Cardiac muscle cell (in vitro differentiated cells and primary cell): ENCODE results near the gene CDC42EP5. TPM values are rescaled to one million over a fixed set of nuclear protein-coding genes. Genes with fewer than 3 reads are reported as not detected.
"Not testable (repeated sequence)": the region's sequence is repeated elsewhere in the genome, so short reads cannot be mapped to it uniquely, and the experiment has no call there.

Experiments used
- DNase-seq, 2 donors: peaks; one replicate each; pipeline versions ENCODE4 v3.0.0 to v3.0.0-alpha.2; 2010 to 2017; ENCODE audit warnings: low read depth in 1 of 2, low spot score in 1 of 2
- H3K27ac ChIP-seq: fragments of 200-600 bp; sonication (generic); 2 replicates; pipeline ENCODE4 v1.5.1; 2016
- H3K27me3 ChIP-seq: fragments of 200-600 bp; sonication (generic); 2 replicates; pipeline ENCODE4 v1.6.0; 2016; ENCODE audit warnings: control low read depth
- H3K36me3 ChIP-seq: fragments of 200-600 bp; sonication (generic); 2 replicates; pipeline ENCODE4 v1.5.1; 2016; ENCODE audit warnings: control low read depth
- H3K4me1 ChIP-seq: fragments of 200-600 bp; sonication (generic); 2 replicates; pipeline ENCODE4 v1.8.1; 2017; ENCODE audit warnings: low read depth, mild to moderate bottlenecking, mixed run types
- H3K4me3 ChIP-seq: fragments of 200-600 bp; sonication (generic); 2 replicates; pipeline ENCODE4 v1.5.1; 2016; ENCODE audit warnings: mild to moderate bottlenecking
- H3K9me3 ChIP-seq: fragments of 200-600 bp; sonication (generic); 2 replicates; pipeline ENCODE4 v1.5.1; 2017; ENCODE audit warnings: low read depth, mild to moderate bottlenecking, control low read depth
- CTCF ChIP-seq: IDR thresholded peaks from 2 replicates; pipeline ENCODE4 v1.5.1; 2012; ENCODE audit warnings: low read depth, mild to moderate bottlenecking, low read length
- polyA plus RNA-seq: library from polyadenylated mRNA; unstranded; fragments of >200 nt; fragmentation: Nextera tagmentation; extraction: Ambion mirVana; gene quantifications from 2 replicates; pipeline ENCODE4 v1.2.1, GENCODE V29; 2016
- total RNA-seq: library from RNA; depleted of rRNA; stranded (reverse); fragments of >200 nt; gene quantifications from 2 replicates; pipeline ENCODE4 v1.2.3, GENCODE V29; 2016

The CDC42EP5 gene
- total and polyA plus RNA-seq, 2 experiments from 2014 or later: 28.2 to 46.6 TPM

GRCh38 chr19:54502518-54503048 is 29.5 kb upstream of the CDC42EP5 start, which contains the start of gene LAIR2:
Gene LAIR2 (plus strand): TSS chr19:54502831. CDS start chr19:54502919, 88 bp downstream.
- no peaks in the 10 kb centered on the region for H3K36me3 ChIP-seq
- H3K27ac ChIP-seq: no peak within 1 kb of the TSS
- H3K4me1 ChIP-seq: no peaks in the 10 kb centered on the region
- no peaks in the 10 kb centered on the region for H3K27me3 ChIP-seq
- H3K4me3 ChIP-seq: no peak within 1 kb of the TSS
- no peak for TF ChIP-seq CTCF
- no peaks in the 10 kb centered on the region for H3K9me3 ChIP-seq
- DNase-seq: no peak

GRCh38 chr19:54498451-54498772 is 25.3 kb upstream of the CDC42EP5 start:
- not testable (repeated sequence) for H3K4me3 ChIP-seq, H3K36me3 ChIP-seq, DNase-seq, H3K9me3 ChIP-seq, H3K4me1 ChIP-seq, H3K27ac ChIP-seq, H3K27me3 ChIP-seq

GRCh38 chr19:54497747-54498450 is 24.8 kb upstream of the CDC42EP5 start:
- H3K4me1 ChIP-seq, H3K27me3 ChIP-seq, H3K36me3 ChIP-seq, DNase-seq, H3K27ac ChIP-seq, H3K9me3 ChIP-seq, H3K4me3 ChIP-seq: not testable (repeated sequence)

GRCh38 chr19:54495284-54495683 is 22.2 kb upstream of the CDC42EP5 start:
- not testable (repeated sequence) for DNase-seq, H3K27ac ChIP-seq, H3K4me3 ChIP-seq, H3K9me3 ChIP-seq, H3K4me1 ChIP-seq, H3K27me3 ChIP-seq, H3K36me3 ChIP-seq

- Histone ChIP-seq H3K4me1 (no peaks in the 10 kb centered on the region), H3K27ac (no peak overlapping the region), H3K27me3 (no peaks in the 10 kb centered on the region), H3K36me3 (no peaks in the 10 kb centered on the region), H3K4me3 (no peak overlapping the region), H3K9me3 (no peaks in the 10 kb centered on the region)
- DNase-seq: no peak
- no peak for TF ChIP-seq CTCF
These were observed 21.0 kb upstream of the CDC42EP5 start for GRCh38 chr19:54493967-54494585.

- not testable (repeated sequence) for H3K27ac ChIP-seq, H3K9me3 ChIP-seq, DNase-seq, H3K4me3 ChIP-seq, H3K27me3 ChIP-seq, H3K36me3 ChIP-seq, H3K4me1 ChIP-seq
These were observed 20.0 kb upstream of the CDC42EP5 start for GRCh38 chr19:54493056-54493455.

GRCh38 chr19:54492568-54492967 is 19.5 kb upstream of the CDC42EP5 start:
- H3K36me3 ChIP-seq: no peaks in the 10 kb centered on the region
- no peaks in the 10 kb centered on the region for H3K4me1 ChIP-seq
- DNase-seq: no peak
- H3K27me3 ChIP-seq: no peaks in the 10 kb centered on the region
- H3K9me3 ChIP-seq: no peaks in the 10 kb centered on the region
- TF ChIP-seq CTCF: no peak
- no peak overlapping the region for H3K4me3 ChIP-seq
- H3K27ac ChIP-seq: no peak overlapping the region
